ENCODE measurements around the gene MYL2.

GRCh38 chr12:110888256-110888991 lies 32.0 kb downstream of the MYL2 start:
- TF ChIP-seq TAF1 (IDR thresholded peaks at IDR 0.05; ENCODE audit: borderline replicate concordance, insufficient read depth, low read length): no peak
- TF ChIP-seq REST (IDR thresholded peaks at IDR 0.05; ENCODE audit: insufficient read depth in 1 of 2, low read depth in 2 of 2, low read length in 2 of 2): no peak
- no peak for TF ChIP-seq SIN3A (IDR thresholded peaks at IDR 0.05; ENCODE audit: borderline replicate concordance, insufficient read depth, low read length)
- no peak for TF ChIP-seq POLR2AphosphoS5 (IDR thresholded peaks at IDR 0.05; ENCODE audit: low read depth, low read length)

Measured in PFSK-1 (cell line).